Measurements from ENCODE around the gene SYT3.
"Not testable (repeated sequence)": the region's sequence is repeated elsewhere in the genome, so short reads cannot be mapped to it uniquely, and the experiment has no call there.

The SYT3 gene

DNA sequence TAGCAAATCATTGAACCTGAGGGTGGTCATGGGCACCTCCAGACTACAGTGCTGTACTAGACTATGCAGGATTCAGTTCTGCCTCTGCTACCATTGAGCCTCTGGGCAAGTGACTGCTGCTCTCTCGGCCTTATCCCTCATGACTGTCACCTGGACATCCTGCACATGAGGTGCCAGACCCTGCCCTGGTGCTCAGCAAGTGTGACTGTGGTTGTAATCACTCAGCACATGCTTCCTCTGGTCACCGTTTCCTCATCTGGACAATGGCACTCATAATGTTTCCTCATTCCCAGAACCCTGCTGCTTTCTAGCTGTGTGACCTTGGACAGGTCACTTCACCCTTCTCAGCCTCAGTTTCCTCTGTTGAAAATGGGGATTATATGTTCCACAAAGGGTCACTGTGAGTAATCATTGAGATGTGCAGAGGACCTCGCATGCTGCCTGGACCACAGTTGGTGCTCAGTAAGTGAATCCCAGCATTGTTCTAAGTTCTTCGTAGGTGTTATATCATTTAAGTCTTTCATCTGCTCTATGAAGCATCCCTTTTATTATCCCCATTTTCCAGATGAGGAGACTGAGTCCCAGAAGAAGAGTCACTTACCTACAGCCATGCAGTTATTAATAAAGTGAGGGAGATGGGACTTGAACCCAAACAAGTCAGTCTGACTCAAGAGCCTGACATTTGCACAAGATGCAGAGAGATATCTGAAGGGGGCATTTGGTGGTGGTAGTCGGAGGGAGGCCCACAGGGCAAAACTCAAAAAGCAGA lies 3.2 kb downstream of the SYT3 start:
- no peak for DNase-seq

DNA sequence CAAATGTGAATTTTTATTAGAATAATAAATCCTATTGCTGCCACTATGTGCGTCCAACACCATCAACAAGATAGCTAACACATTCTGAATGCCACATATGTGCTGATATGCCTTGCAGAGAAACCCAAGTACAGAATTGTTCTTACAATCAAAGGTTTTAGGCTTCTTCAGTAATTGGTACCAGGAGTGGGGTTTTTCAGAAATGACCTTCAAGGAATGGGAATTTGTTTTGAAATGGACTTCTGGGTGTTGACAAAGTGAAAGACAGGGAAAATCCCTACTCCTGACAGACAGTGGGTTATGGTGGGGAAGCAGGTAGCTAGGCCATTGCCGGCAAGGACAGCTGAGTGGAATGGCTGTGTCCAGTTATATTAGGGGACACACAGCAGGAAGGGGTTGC lies 5.7 kb downstream of the SYT3 start:
- DNase-seq = no peak

DNA sequence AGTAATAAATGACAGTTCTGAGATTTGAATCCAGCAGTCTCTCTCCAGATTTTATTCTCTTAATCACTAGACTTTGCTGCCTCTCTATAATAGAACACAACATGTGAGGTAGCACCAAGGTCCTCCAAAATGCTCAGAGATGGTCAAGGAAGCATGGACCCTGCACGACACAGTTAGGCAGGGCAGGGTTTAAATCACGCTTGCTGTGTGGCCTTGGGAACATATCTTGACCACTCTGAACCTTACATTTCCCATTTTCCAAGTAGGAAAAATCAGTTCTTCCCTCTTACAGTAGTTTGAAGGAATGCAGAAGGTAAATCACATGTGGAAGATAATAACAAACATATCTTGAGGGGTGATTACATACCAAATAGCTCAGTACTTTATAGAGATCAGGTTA lies 6.3 kb downstream of the SYT3 start:
- DNase-seq = no peak

DNA sequence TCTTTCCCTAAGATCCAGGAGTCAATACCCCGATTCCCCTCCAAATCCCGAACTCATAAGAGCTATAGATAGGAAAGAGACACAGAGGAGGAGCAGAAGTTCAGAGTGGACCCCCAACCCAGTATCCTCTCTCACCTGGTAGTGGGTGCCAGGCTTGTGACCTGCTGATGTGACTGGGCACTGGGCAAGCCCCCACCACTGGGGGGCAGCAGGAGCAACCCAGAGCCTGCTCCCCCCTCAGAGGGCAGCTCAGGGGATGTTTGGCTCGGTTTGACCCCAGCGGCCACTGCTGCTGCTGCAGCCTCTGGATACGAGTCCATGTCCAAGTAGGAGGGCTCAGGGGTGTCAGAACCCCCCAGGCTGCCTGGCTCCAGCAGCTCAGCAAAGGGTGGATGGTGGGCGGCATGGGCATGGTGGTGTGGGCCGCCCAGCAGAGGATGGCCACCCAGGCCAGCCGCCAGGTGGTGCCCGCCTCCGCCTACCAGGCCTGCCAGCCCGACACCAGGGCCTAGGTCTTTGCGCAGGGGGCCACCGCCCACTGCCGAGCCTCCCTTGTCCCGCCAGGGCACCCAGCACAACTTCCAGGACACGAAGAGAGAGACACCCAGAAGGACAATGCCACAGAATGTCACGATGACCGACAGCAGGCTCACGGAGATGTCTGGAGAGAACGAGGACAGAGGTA lies 7.4 kb downstream of the SYT3 start:
- no peak for DNase-seq

DNA sequence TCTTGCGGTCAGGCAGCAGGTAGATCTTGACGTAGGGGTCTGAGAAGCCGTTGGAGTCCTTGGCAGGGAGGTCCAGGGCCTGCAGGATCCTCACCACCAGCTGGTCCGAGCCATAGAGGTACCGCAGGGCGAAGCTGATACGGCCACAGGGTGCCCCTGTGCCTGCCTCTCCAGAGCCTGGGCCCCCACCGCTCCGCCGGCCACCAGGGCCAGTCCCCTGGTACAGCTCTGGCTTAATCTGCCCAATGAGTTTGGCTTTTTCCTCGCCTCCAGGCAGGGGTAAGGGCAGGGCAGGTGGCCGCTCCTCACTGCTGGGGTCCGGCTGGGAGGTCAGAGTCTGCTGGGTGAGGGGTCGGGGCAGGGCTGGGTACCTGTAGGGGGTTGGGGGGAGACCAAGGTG lies 9.9 kb downstream of the SYT3 start:
- no peak for DNase-seq

DNA sequence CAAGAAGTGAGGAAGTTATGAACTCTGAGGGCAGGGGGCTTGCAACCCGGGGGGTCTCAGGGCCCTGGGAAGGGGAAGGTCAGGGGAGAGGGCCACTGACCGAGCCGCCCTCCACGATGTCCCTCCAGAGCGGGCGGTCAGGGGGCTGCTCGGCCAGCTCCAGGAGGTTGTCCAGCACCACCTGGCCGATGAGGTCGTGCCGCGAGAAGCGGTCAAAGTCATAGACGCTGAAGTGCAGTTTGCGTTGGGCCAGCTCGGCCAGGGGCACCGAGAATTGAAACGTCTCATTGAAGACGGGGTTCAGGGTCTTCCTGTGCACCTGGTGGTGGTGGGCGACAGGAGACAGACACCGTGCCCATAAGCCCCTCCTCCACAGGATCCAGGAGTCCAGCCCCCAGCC lies 10.5 kb downstream of the SYT3 start:
- no peak for DNase-seq

DNA sequence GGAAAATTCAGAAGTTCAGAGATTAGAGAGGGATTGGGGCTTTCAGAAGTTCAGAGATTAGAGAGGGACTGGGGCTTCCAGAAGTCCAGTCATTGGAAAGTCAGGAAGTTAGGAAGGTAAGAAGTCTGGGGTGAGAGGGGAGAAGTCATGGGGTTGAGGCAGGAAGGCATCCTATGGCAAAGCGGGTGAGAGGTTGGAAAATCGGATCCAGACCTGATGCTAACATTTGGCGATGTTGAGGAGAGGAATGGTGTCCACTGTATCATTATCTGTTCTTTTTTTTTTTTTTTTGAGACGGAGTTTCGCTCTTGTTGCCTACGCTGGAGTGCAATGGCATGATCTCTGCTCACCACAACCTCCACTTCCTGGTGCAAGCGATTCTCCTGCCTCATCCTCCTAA lies 11.1 kb downstream of the SYT3 start:
- no peak for DNase-seq

DNA sequence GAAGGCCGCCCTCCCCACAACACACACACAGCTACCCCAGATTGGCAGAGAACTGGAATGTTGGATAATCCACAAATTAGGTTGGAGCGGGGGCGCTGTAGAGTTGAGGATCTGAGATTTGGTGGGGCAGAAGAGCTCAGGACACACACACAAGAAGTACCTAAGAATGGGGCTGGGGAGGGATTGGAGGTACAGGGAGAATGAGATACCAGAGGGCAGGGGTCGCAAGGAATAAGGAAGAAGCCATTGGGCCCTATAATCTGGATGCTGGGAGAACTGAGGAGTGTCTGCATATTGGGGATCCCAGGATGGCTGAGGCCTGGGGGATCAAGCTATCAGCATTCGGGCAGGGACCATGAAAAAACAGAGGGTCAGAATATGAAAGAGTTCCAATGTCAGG lies 11.5 kb downstream of the SYT3 start:
- DNase-seq = no peak

DNA sequence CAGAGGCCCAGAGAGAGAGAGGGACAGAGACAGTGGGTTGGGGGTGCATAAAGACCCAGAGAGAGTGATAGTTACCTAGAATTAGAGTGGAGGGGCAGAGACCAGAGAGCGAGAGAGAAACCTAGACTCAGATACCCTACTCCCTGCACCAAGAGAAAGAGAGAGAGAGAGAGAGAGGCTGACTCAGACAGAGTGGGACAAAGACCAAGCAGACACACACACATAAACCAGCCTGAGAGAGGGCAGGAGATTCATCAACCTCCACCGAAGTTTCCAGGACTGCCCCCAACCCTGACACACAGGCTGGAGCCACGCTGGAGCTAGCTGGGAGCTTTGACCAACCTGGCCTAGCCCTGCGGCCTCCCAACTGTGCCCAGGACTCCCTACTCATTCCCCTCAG lies 12.9 kb downstream of the SYT3 start:
- DNase-seq = no peak

DNA sequence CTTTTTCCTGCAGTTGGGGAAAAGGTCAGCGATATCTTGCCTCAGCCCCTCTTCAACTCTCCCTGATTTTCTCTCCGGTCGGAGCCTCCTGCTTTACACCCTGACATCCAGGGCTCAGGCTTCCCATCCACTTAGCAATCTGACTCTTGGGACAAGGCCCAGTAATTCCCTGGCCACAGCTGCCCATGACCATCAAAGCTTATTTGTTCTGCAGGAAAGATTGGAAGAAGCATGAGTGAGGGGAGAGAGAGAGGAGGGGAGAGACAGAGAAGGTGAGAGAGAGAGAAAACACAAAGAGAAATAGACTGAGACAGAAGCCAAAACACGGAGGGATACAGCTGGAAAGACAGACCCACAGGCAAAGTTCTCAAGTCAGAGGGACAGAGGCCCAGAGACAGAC lies 13.7 kb downstream of the SYT3 start:
- DNase-seq = no peak

DNA sequence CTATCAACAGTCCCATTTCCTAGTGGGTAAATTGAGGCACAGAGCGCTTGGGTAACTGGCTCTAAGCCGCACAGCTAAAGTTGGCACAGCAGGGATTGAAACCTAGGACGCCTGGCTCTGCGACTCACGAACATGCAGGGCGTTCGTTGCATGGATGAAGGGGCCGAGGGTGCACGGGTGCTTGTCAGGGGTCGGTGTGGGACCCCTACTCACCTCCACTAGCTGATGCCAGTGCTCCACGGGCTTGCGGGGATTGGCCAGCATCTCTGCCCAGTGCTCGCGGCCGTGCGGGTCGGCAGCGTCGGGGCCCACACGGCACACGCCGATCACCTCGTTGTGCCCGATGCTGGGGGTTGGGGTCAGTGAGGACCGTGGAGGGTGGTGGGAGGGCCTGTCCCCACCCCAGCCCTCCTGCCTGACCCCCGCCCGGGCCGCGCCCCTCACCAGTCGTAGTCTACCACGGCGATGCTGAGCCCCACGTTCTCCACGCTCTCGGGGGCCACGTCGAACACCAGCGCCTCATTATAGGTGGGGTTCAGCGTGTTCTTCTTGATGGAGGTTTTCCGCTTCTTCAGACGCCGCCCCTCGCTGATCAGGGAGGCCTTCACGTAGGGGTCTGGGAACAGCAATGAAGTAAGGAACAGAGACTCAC lies 14.6 kb downstream of the SYT3 start:
- DNase-seq = no peak

DNA sequence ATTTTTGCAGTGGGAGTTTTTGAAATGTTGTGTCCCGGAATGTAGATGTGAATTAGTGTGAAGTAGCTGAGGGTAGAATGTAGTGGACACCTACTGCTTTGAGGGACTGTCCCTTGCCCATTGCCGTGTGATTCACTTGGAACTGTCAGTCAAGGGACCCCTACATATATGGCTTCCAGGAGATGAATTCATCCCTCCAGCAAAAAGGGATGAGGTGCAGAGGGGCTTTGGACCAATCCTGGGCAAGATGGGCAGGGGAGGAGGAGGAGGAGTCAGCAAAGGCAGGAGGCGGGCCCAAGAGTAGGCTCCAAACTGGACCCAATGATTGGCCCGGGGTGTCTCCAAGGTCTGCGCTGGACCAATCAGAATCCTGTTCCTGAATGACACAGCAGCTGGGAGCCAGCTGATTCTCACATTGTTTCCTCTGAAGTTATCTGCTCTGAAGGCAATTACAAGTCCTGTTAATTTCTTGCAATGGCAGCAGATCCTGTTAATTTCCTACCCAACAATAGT lies 19.2 kb downstream of the SYT3 start:
- DNase-seq = not testable (repeated sequence)

DNA sequence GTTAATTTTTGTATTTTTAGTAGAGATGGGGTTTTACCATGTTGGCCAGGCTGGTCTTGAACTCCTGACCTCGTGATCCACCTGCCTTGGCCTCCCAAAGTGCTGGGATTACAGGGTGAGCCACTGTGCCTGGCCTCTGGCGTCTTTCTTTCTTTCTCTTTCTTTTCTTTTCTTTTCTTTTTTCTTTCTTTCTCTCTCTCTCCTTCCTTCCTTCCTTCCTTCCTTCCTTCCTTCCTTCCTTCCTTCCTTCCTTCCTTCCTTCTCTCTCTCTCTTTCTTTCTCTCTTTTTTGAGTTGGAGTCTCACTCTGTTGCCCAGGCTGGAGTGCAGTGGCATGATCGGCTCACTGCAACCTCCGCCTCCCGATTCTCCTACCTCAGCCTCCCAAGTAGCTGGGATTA lies 20.5 kb downstream of the SYT3 start:
- not testable (repeated sequence) for DNase-seq

DNA sequence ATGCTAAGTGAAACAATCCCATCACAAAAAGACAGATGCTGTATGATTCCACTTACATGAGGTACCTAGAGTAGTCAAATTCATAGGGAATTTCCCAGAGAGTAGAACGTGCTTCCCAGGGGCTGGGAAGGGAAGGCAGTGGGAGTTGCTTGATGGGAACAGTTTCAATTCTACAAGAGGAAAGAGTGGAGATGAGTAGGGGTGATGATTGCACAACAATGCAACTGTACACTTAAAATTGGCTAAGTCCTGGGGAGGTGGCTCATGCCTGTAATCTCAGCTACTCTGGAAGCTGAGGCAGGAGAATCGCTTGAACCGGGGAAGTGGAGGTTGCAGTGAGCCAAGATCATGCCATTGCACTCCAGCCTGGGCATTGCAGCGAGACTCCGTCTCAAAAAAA lies 21.3 kb downstream of the SYT3 start:
- not testable (repeated sequence) for DNase-seq

DNA sequence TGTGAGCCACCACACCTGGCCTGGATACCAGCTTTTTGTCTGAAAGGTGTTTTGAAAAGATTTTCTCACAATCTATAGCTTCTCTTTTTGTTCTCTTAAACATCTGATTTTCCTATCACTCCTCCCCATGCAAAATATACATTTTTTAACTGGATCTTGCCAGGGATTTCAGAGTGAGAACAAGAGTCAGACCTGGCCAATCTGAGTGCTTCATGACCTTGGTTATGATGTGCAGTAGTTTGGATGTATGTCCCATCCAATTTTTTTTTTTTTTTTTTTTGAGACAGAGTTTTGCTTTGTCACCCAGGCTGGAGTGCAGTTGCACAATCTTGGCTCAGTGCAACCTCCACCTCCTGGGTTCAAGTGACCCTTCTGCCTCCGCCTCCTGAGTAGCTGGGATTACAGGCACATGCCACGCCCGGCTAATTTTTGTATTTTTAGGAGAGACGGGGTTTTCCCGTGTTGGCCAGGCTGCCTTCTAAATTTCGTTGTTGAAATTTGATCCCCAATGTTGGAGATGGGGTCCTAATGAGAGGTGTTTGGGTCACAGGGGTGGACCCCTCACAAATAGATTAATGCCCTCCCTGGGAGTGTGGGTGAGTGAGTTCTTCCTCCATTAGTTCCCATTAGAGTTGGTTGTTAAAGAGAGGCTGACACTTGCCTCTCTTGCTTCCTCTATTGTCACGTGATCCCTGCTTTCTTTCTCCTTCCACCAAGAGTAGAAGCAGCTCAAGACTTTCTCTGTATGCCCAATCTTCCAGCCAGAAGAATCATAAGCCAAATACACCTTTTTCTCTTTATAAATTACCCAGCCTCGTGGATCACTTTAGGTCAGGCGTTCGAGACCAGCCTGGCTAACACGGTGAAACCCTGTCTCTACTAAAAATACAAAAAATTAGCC lies 26.9 kb downstream of the SYT3 start:
- not testable (repeated sequence) for DNase-seq

DNA sequence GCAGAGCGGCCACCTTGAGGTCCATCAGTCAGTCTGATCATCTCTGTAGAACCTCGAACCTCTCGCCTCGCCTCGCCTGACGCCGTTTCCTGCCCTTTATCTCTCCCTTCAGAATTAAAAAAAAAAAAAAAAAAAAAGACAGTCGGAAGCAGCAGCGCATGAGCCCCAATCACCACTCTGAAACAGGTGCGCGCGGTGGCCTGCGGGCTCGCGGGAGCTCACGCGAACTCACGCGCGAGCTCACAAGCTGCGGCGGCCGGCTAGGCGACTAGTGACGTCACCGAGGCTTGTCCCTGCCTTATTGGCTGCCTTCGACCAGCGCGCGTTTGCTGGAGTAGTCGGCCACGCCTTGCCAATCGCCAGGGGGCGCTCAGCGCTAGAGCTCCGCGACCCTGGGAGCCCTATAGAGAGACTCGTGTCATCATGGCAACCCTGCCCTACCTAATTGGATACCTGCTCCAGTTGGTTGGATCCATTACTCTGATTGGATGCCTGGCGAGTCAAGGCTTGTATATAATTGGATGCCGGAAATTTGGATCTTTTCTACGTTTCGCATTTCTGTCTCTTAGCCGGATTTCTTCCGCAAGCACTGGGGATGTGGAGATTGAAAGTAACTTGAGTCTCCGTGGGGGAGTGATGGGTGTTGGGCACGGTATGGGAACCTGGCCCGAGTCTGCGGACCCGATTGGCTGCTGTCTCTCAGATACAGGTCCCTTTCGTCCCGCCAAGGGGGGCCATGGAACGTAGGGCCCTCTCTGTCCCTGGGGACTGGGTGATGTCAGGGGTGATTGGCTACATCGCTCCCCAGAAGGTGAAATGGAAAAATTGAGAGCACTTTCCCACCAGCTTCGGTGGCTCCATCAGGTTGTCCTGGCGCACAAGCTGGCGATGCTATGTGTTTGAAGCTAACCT lies 31.6 kb downstream of the SYT3 start:
- peak; percentile 95 for DNase-seq

DNA sequence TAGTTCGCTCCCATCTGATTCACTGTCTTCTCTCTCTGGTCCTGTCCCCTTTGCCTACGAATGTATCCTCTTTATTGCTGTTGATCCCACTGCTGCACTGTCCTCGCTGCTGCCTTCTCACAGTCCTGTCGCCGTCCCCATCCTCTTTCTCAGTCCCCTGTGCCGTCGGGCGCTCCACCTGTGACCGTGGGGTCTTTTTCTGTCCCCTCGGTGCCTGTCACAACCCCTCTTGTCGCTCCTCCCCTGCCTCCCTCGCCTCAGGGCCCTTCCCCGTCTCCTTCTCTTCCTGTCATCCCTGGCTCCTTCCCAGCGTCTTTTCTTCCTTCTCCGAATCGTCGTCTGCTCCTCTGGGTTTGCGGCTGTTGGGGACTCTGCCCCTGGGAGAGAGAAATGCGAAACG lies 32.3 kb downstream of the SYT3 start:
- DNase-seq = no peak

DNA sequence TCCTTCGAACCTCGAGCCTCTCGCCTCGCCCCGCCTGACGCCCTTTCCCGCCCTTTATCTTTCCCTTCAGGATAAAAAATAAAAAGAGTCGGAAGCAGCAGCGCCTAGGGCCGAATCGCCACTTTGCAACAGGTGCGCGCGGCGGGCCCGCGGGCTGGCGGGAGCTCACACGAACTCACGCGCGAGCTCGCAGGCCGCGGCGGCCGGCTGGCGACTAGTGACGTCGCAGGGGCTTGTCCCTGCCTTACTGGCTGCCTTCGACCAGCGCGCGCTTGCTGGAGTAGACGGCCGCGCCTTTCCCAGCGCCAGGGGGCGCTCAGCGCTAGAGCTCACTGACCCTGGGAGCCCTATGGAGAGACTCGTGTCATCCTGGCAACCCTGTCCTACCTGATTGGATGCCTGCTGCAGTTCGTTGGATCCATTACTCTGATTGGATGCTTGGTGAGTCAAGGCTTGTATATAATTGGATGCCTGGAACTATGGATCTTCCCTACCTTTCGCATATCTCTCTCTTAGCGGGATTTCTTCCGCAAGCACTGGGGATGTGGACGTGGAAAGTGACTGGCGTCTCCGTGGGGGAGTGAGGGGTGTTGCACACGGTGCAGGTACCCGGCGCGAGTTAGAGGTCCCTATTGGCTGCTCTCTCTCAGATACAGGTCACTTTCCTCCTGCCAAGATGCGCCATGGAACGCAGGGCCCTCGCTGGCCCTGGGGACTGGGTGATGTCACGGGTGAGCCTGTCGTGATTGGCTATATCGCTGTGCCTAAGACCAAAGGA lies 33.4 kb downstream of the SYT3 start:
- peak; percentile 32 for DNase-seq

DNA sequence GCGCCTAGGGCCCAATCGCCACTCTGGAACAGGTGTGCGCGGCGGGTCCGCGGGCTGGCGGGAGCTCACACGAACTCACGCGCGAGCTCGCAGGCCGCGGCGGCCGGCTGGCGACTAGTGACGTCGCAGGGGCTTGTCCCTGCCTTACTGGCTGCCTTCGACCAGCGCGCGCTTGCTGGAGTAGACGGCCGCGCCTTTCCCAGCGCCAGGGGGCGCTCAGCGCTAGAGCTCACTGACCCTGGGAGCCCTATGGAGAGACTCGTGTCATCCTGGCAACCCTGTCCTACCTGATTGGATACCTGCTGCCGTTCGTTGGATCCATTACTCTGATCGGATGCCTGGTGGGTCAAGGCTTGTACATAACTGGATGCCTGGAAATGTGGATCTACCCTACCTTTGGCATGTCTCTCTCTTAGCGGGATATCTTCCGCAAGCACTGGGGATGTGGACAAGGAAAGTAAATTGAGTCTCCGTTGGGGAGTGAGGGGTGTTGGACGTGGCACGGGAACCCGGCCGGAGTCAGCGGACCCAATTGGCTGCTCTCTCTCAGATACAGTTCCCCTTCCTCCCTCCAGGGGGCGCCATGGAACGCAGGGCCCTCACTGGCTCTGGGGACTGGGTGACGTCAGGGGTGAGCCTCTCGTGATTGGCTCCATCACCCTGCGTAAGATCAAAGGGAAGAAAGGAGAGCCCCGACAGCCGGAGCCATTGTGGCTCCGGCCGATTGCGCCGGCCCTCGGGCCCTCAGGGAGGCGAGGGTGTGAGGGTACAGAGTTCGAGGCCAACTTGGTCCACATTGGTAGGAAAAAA lies 35.2 kb downstream of the SYT3 start:
- DNase-seq = peak; percentile 33

DNA sequence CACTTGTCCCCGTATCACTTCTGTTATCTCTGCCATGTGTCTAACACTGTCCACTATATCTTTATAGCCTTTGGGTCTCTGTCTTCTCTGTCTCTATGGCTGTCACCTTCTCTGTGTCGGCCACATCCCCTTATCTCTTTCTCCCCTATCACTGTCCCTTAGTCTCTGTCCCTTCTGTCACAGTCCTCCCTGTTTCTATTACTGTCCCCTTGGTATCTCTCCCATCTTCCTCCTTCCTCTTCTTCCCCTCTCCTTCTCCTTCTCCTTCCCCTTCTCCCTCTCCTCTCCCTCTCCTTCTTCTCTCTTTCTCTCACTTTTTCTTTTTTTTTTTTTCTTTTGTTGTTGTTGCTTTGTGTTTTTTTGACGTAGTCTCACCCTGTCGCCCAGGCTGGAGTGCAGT lies 36.7 kb downstream of the SYT3 start:
- no peak for DNase-seq

Measured in stimulated activated CD8-positive, alpha-beta memory T cell treated with anti-CD3 and anti-CD28 coated beads, Interleukin-4, amount 100 ng/mL, for 48 hours (primary cell).